ENCODE data around the gene HNRNPH3. TPM values are rescaled to one million over a fixed set of nuclear protein-coding genes. Genes with fewer than 3 reads are reported as not detected.

Gene HNRNPH3
- polyA plus RNA-seq, 3 donors, result 36.6 to 86.0 (median 71.6) TPM

GRCh38 chr10:68302503-68302823 is 29.4 kb upstream of the HNRNPH3 start:
- peaks cover 0 to 2% of the 10 kb centered on the region in 2 donors for H3K36me3 Mint-ChIP-seq
- no peak overlapping the region for H2AFZ ChIP-seq (ENCODE audit: insufficient read depth, low read depth, low read length, poor library complexity, severe bottlenecking)
- peaks cover 24% of the 10 kb centered on the region for H3K4me1 Mint-ChIP-seq
- TF ChIP-seq CTCF (IDR thresholded peaks at IDR 0.05), result no peak
- no peaks in the 10 kb centered on the region for H3K9me3 ChIP-seq (replicated peaks in 1 of 2; ENCODE audit: control insufficient read depth in 1 of 2, insufficient read depth in 1 of 2, low read length in 2 of 2)
- no peak overlapping the region for H3K4me2 ChIP-seq (replicated peaks; ENCODE audit: extremely low read depth, low read length, poor library complexity, severe bottlenecking)
- peaks cover 0 to 2% (median 0%) of the 10 kb centered on the region in 3 donors for H3K27me3 Mint-ChIP-seq (ENCODE audit: low read depth in 3 of 3)
- no peaks in the 10 kb centered on the region for H3K36me3 ChIP-seq (replicated peaks in 1 of 2; ENCODE audit: control insufficient read depth in 1 of 2, insufficient read depth in 2 of 2, low read length in 2 of 2)
- WGBS (ENCODE audit: insufficient coverage), result no CpG with 5 or more reads among the region's 2 CpGs
- H3K27ac Mint-ChIP-seq, result no peak overlapping the region
- DNase-seq, result no peak
- H3K79me2 ChIP-seq (ENCODE audit: insufficient read depth, low read length), result no peaks in the 10 kb centered on the region
- no peaks in the 10 kb centered on the region for H3K9me3 Mint-ChIP-seq
- no peaks in the 10 kb centered on the region for H3K27me3 ChIP-seq (ENCODE audit: control insufficient read depth in 2 of 2, insufficient read depth in 2 of 2, low read length in 2 of 2)
- intact Hi-C loops (cut with micrococcal nuclease), result loop anchor here (5.0 kb wide), 1 partner anchor 90 kb away; no protein-coding TSS in a partner anchor
- no peak overlapping the region for H3K4me3 Mint-ChIP-seq
- H3K9ac ChIP-seq (ENCODE audit: insufficient read depth, low read length, poor library complexity, severe bottlenecking), result no peak overlapping the region
- H4K20me1 ChIP-seq (ENCODE audit: insufficient read depth, low read length), result no peaks in the 10 kb centered on the region
- no peak overlapping the region for H3K4me3 ChIP-seq (replicated peaks in 1 of 3; ENCODE audit: low read depth in 2 of 3, low read length in 3 of 3)
- no peak overlapping the region for H3K27ac ChIP-seq (ENCODE audit: low read depth in 1 of 2, low read length in 2 of 2)
- peaks cover 25 to 26% of the 10 kb centered on the region in 2 donors for H3K4me1 ChIP-seq (ENCODE audit: control insufficient read depth in 1 of 2, insufficient read depth in 2 of 2, low read length in 2 of 2)

GRCh38 chr10:68302871-68303270 is 29.0 kb upstream of the HNRNPH3 start:
- WGBS (ENCODE audit: insufficient coverage), result 100% methylated on average over 3 of the region's 5 CpGs

More at GRCh38 chr10:68302871-68303270, 29.0 kb upstream of the HNRNPH3 start:
- Histone ChIP-seq H3K36me3 (replicated peaks in 1 of 2; ENCODE audit: control insufficient read depth in 1 of 2, insufficient read depth in 2 of 2, low read length in 2 of 2) (no peaks in the 10 kb centered on the region), H2AFZ (ENCODE audit: insufficient read depth, low read depth, low read length, poor library complexity, severe bottlenecking) (no peak overlapping the region), H3K4me2 (replicated peaks; ENCODE audit: extremely low read depth, low read length, poor library complexity, severe bottlenecking) (no peak overlapping the region), H4K20me1 (ENCODE audit: insufficient read depth, low read length) (no peaks in the 10 kb centered on the region), H3K4me1 (ENCODE audit: control insufficient read depth in 1 of 2, insufficient read depth in 2 of 2, low read length in 2 of 2) (peaks cover 25 to 26% of the 10 kb centered on the region in 2 donors), H3K9ac (ENCODE audit: insufficient read depth, low read length, poor library complexity, severe bottlenecking) (no peak overlapping the region), H3K4me3 (replicated peaks in 1 of 3; ENCODE audit: low read depth in 2 of 3, low read length in 3 of 3) (no peak overlapping the region), H3K79me2 (ENCODE audit: insufficient read depth, low read length) (no peaks in the 10 kb centered on the region), H3K27ac (ENCODE audit: low read depth in 1 of 2, low read length in 2 of 2) (no peak overlapping the region), H3K27me3 (ENCODE audit: control insufficient read depth in 2 of 2, insufficient read depth in 2 of 2, low read length in 2 of 2) (no peaks in the 10 kb centered on the region), H3K9me3 (replicated peaks in 1 of 2; ENCODE audit: control insufficient read depth in 1 of 2, insufficient read depth in 1 of 2, low read length in 2 of 2) (no peaks in the 10 kb centered on the region)
- Mint-ChIP-seq H3K27ac (no peak overlapping the region), H3K4me1 (peaks cover 24% of the 10 kb centered on the region), H3K4me3 (no peak overlapping the region), H3K9me3 (no peaks in the 10 kb centered on the region), H3K27me3 (ENCODE audit: low read depth in 3 of 3) (peaks cover 0 to 2% (median 0%) of the 10 kb centered on the region in 3 donors), H3K36me3 (peaks cover 0 to 2% of the 10 kb centered on the region in 2 donors)
- TF ChIP-seq CTCF (IDR thresholded peaks at IDR 0.05), result no peak
- intact Hi-C loops (cut with micrococcal nuclease), result loop anchor here (5.0 kb wide), 1 partner anchor 91 kb away; no protein-coding TSS in a partner anchor
- DNase-seq, result no peak
